ENCODE measurements around the gene POC1A. TPM values are rescaled to one million over a fixed set of nuclear protein-coding genes. Genes with fewer than 3 reads are reported as not detected.

POC1A gene
- total RNA-seq, 1 experiment from 2014 or later, result 32.2 TPM

DNA sequence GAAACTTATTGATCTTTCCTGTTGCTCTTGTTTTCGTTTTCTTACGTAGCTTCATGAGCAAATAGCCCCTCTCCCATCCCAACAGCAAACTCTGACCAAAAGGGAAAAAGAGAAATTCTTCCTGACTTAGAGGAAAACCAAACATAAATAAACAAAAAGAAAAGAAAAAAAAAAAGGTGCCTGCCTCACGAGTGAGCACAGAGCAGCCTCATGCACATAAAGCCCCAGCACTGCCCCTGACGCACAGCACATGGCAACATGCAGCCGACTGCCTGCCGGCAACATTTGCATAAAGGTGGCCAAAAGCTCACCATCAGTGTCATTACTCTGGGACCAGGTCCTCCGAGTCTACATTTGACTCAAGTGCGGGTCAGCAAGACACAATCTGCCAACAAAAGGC lies 6.4 kb downstream of the POC1A start:
- ChIA-PET CTCF (interaction anchor here (0.6 to 1.1 kb wide), 3 partner anchors 152 to 1777 kb away, joined by 3 to 4 read pairs (median 3); partner anchors contain the start of gene RRP9), POLR2A (no interaction called here)
- Mint-ChIP-seq H3K4me3 (ENCODE audit: unreplicated experiment) (no peak overlapping the region), H3K4me1 (ENCODE audit: low read depth, unreplicated experiment) (no peaks in the 10 kb centered on the region), H3K36me3 (ENCODE audit: insufficient read depth, unreplicated experiment) (peaks cover 9% of the 10 kb centered on the region), H3K27ac (ENCODE audit: unreplicated experiment) (no peak overlapping the region), H3K27me3 (ENCODE audit: insufficient read depth, unreplicated experiment) (no peaks in the 10 kb centered on the region), H3K9me3 (ENCODE audit: unreplicated experiment) (no peaks in the 10 kb centered on the region)
- Histone ChIP-seq H3K9me3 (no peaks in the 10 kb centered on the region), H3K4me3 (ENCODE audit: low read depth, low read length) (no peak overlapping the region), H3K27me3 (replicated peaks; ENCODE audit: control insufficient read depth, insufficient read depth, low read length) (no peaks in the 10 kb centered on the region), H3K4me1 (no peaks in the 10 kb centered on the region), H3K36me3 (ENCODE audit: control insufficient read depth, insufficient read depth, low read length) (peaks cover 7% of the 10 kb centered on the region)
- BruUV-seq (replicated peaks), result no TSS peak
- intact Hi-C loops (cut with micrococcal nuclease; ENCODE audit: unreplicated experiment), result no loop called here
- no peak for DNase-seq
- TF ChIP-seq, protein P1, sequence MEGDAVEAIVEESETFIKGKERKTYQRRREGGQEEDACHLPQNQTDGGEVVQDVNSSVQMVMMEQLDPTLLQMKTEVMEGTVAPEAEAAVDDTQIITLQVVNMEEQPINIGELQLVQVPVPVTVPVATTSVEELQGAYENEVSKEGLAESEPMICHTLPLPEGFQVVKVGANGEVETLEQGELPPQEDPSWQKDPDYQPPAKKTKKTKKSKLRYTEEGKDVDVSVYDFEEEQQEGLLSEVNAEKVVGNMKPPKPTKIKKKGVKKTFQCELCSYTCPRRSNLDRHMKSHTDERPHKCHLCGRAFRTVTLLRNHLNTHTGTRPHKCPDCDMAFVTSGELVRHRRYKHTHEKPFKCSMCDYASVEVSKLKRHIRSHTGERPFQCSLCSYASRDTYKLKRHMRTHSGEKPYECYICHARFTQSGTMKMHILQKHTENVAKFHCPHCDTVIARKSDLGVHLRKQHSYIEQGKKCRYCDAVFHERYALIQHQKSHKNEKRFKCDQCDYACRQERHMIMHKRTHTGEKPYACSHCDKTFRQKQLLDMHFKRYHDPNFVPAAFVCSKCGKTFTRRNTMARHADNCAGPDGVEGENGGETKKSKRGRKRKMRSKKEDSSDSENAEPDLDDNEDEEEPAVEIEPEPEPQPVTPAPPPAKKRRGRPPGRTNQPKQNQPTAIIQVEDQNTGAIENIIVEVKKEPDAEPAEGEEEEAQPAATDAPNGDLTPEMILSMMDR (IDR thresholded peaks at IDR 0.05; ENCODE audit: insufficient read depth in 1 of 2, low read depth in 1 of 2, low read length in 1 of 2, severe bottlenecking in 1 of 2, unreplicated experiment in 1 of 2), result no peak

DNA sequence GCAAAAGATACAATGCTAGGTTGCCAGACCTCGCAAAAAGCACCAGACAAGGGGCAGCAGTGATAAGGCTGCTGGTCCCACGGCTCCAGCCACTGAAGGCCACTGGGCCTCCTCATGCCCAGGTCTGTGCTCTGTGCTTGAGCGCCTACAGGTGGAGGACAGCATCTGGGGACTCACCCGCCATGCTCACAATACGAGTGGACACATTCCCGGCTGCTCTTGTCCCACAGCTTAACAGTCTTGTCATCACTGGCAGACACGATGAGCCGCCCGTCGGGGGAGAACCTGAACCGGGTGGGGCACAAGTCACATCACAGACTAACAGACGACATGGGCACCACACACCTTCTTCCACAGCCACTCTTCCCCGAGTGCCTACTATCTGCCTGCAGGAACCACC lies 7.4 kb downstream of the POC1A start:
- H3K4me1 ChIP-seq, result no peaks in the 10 kb centered on the region
- H3K36me3 ChIP-seq (ENCODE audit: control insufficient read depth, insufficient read depth, low read length), result peaks cover 7% of the 10 kb centered on the region
- no peaks in the 10 kb centered on the region for H3K9me3 ChIP-seq
- H3K27ac Mint-ChIP-seq (ENCODE audit: unreplicated experiment), result no peak overlapping the region
- DNase-seq, result no peak
- peaks cover 9% of the 10 kb centered on the region for H3K36me3 Mint-ChIP-seq (ENCODE audit: insufficient read depth, unreplicated experiment)
- H3K27me3 ChIP-seq (replicated peaks; ENCODE audit: control insufficient read depth, insufficient read depth, low read length), result no peaks in the 10 kb centered on the region
- H3K4me1 Mint-ChIP-seq (ENCODE audit: low read depth, unreplicated experiment), result no peaks in the 10 kb centered on the region
- no peak overlapping the region for H3K4me3 ChIP-seq (ENCODE audit: low read depth, low read length)
- no peaks in the 10 kb centered on the region for H3K9me3 Mint-ChIP-seq (ENCODE audit: unreplicated experiment)
- ChIA-PET CTCF (no interaction called here), POLR2A (no interaction called here)
- intact Hi-C loops (cut with micrococcal nuclease; ENCODE audit: unreplicated experiment), result no loop called here
- no TSS peak for BruUV-seq (replicated peaks)
- no peaks in the 10 kb centered on the region for H3K27me3 Mint-ChIP-seq (ENCODE audit: insufficient read depth, unreplicated experiment)
- H3K4me3 Mint-ChIP-seq (ENCODE audit: unreplicated experiment), result no peak overlapping the region
- TF ChIP-seq, protein P1 (IDR thresholded peaks at IDR 0.05; ENCODE audit: insufficient read depth in 1 of 2, low read depth in 1 of 2, low read length in 1 of 2, severe bottlenecking in 1 of 2, unreplicated experiment in 1 of 2), result no peak

DNA sequence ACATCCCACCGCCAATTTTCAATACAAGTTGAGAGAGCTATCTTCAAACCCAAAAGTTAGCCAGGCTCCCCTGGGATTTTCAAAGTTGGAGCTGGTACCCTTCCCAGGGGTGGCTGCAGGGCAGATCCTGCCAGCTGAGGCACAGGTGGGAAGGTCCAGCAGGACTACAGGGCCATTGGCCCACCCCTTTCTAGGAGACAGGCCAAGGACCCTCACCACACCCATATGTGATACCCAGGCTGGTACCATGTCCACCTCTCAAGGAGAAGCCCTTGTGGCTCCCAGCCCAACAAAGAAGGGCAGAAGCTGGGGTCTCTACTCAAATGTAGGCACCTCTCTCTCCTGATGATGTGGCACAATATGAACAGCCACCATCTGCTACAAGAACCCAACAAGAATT lies 8.0 kb downstream of the POC1A start:
- Histone ChIP-seq H3K4me1 (no peaks in the 10 kb centered on the region), H3K9me3 (no peaks in the 10 kb centered on the region), H3K36me3 (ENCODE audit: control insufficient read depth, insufficient read depth, low read length) (peaks cover 7% of the 10 kb centered on the region), H3K27me3 (replicated peaks; ENCODE audit: control insufficient read depth, insufficient read depth, low read length) (no peaks in the 10 kb centered on the region), H3K4me3 (ENCODE audit: low read depth, low read length) (no peak overlapping the region)
- no peak for DNase-seq
- intact Hi-C loops (cut with micrococcal nuclease; ENCODE audit: unreplicated experiment), result no loop called here
- Mint-ChIP-seq H3K27ac (ENCODE audit: unreplicated experiment) (no peak overlapping the region), H3K27me3 (ENCODE audit: insufficient read depth, unreplicated experiment) (no peaks in the 10 kb centered on the region), H3K4me3 (ENCODE audit: unreplicated experiment) (no peak overlapping the region), H3K4me1 (ENCODE audit: low read depth, unreplicated experiment) (no peaks in the 10 kb centered on the region), H3K9me3 (ENCODE audit: unreplicated experiment) (no peaks in the 10 kb centered on the region), H3K36me3 (ENCODE audit: insufficient read depth, unreplicated experiment) (peaks cover 9% of the 10 kb centered on the region)
- POLR2A ChIA-PET, result no interaction called here
- TF ChIP-seq, protein P1 (IDR thresholded peaks at IDR 0.05; ENCODE audit: insufficient read depth in 1 of 2, low read depth in 1 of 2, low read length in 1 of 2, severe bottlenecking in 1 of 2, unreplicated experiment in 1 of 2), result no peak
- CTCF ChIA-PET, result interaction anchor here (0.6 kb wide), 1 partner anchor 37 kb away, joined by 3 read pairs; no protein-coding TSS in a partner anchor
- BruUV-seq (replicated peaks), result no TSS peak

Data from Caco-2 (cell line).